Astrocyte (in vitro differentiated cells and primary cell): ENCODE data around the gene ABCC12.

Source experiments
- EZH2 ChIP-seq: IDR thresholded peaks from 2 replicates; pipeline ENCODE4 v1.6.1; 2012; ENCODE audit warnings: mild to moderate bottlenecking, low read length, inconsistent platforms; ENCODE audit not compliant: insufficient read depth
- TF ChIP-seq, protein P1 (sequence below): IDR thresholded peaks from 2 replicates; pipeline ENCODE4 v1.5.1; 2011; ENCODE audit warnings: low read depth, mild to moderate bottlenecking, inconsistent platforms, low read length, moderate library complexity; ENCODE audit not compliant: insufficient read depth

DNA sequence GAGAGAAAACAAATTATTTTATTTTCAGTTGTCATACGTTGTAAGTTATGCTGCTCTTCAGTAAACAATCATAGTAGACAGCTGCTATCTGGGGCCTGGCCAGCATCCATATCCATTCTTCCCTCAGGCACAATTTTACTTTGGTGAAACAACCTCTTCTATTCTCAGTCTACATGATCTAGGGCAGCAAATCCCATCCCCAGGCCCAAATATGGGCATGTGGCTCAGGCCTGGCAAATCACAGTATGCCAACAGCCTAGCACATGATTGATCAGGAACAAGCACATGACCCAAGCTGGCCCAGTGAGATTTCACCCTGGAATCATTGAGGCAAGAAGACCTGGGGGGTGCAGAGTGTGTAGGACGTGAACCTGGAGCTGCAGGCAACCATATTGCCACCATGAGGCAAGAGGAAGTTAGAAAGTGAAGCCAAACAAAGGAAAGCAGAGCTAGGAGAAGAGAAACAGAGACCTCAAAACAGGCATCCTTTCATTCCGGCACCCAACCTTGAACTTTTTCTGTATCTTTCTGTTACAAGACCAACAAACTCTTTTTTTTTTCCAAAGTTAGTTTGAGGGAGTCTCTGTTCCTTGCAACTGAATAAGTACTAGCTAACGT lies 10.3 kb upstream of the ABCC12 start:
- TF ChIP-seq, protein P1, sequence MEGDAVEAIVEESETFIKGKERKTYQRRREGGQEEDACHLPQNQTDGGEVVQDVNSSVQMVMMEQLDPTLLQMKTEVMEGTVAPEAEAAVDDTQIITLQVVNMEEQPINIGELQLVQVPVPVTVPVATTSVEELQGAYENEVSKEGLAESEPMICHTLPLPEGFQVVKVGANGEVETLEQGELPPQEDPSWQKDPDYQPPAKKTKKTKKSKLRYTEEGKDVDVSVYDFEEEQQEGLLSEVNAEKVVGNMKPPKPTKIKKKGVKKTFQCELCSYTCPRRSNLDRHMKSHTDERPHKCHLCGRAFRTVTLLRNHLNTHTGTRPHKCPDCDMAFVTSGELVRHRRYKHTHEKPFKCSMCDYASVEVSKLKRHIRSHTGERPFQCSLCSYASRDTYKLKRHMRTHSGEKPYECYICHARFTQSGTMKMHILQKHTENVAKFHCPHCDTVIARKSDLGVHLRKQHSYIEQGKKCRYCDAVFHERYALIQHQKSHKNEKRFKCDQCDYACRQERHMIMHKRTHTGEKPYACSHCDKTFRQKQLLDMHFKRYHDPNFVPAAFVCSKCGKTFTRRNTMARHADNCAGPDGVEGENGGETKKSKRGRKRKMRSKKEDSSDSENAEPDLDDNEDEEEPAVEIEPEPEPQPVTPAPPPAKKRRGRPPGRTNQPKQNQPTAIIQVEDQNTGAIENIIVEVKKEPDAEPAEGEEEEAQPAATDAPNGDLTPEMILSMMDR: no peak
- TF ChIP-seq EZH2: no peak
